H1 (cell line): Measurements from ENCODE around the gene CNPY2. TPM values are rescaled to one million over a fixed set of nuclear protein-coding genes. Genes with fewer than 3 reads are reported as not detected.

ENCODE experiments used
- EGR1 ChIP-seq: IDR thresholded peaks from 2 replicates; pipeline ENCODE4 v1.6.1; 2011; ENCODE audit warnings: low read depth, low read length, borderline replicate concordance
- HDAC2 ChIP-seq, 2 experiments: fragments of 300-600 bp in 1 of 2; sonication (generic) in 1 of 2; IDR thresholded peaks; 2 replicates each; pipeline ENCODE4 v1.6.1; 2011 to 2012; ENCODE audit warnings: low read depth in 2 of 2, low read length in 2 of 2, mild to moderate bottlenecking in 2 of 2, moderate library complexity in 2 of 2, borderline replicate concordance in 1 of 2, inconsistent platforms in 1 of 2
- HDAC6 ChIP-seq: IDR thresholded peaks from one replicate; pipeline ENCODE4 v1.7.1; 2012; ENCODE audit warnings: low read depth, mild to moderate bottlenecking, inconsistent platforms, low read length, moderate library complexity
- KDM4A ChIP-seq: IDR thresholded peaks from one replicate; pipeline ENCODE4 v1.7.1; 2012; ENCODE audit warnings: low read depth, mild to moderate bottlenecking, moderate library complexity, low read length, inconsistent platforms; ENCODE audit not compliant: severe bottlenecking
- polyA plus RNA-seq, 7 experiments: library from polyadenylated mRNA; depleted of rRNA in 3 of 7; stranded (reverse) in 5 of 7; unstranded in 2 of 7; fragments of >200 nt in 5 of 7; fragments of 200-250 nt in 2 of 7; gene quantifications; 1 replicate in 5 of 7; 2 replicates in 1 of 7; 4 replicates in 1 of 7; pipeline versions ENCODE4 v1.2.1 to v1.2.3, GENCODE V29; 2011 to 2013; ENCODE audit warnings: missing spikeins in 2 of 7, mixed read lengths in 2 of 7
- small RNA-seq: library from polyadenylated mRNA; stranded (forward); fragments of <200 nt; extraction: miRNeasy Mini kit (QIAGEN cat#:217004); gene quantifications from one replicate; pipeline ENCODE3, GENCODE V24; 2013; ENCODE audit not compliant: insufficient read depth
- total RNA-seq: library from RNA; stranded (reverse); fragmentation: NEBNext Ultra II Directional; extraction: Animal tissue kit (Norgen Biotek cat#: 25700); gene quantifications from 2 replicates; pipeline ENCODE4 v1.2.1, GENCODE V29; 2021

Gene CNPY2
- total and polyA plus RNA-seq, 2 of the 8 experiments (the other 6 are each of a cell fraction or from before 2014, with no cell fraction given): 203 to 281 TPM

- TF ChIP-seq KDM4A: no peak
- no peak for TF ChIP-seq EGR1
- no peak for TF ChIP-seq HDAC2 (IDR thresholded peaks at IDR 0.05; ENCODE audit: borderline replicate concordance in 1 of 2, low read depth in 2 of 2, low read length in 2 of 2)
- no peak for TF ChIP-seq HDAC6
Measured at GRCh38 chr12:56260380-56260779, 55.4 kb downstream of the CNPY2 start (continued).

Small RNA genes lying within 50 kb of the gene (small RNA-seq; reads per million reads assigned to genes)
- not detected for gene RNU7-40P

Other genes starting within 250 kb of the CNPY2 start
- gene ERBB3, start 235.8 kb downstream of the CNPY2 start, total RNA-seq: 49.2 and 52.4 TPM in 2 replicates
- gene ERBB3, start 235.8 kb downstream of the CNPY2 start, polyA plus RNA-seq (2011; rRNA removed): 33.9 and 43.4 TPM in 2 replicates
- 237 and 242 TPM in 2 replicates for gene PA2G4, start 211.4 kb downstream of the CNPY2 start, total RNA-seq
- gene PA2G4, start 211.4 kb downstream of the CNPY2 start, polyA plus RNA-seq (2011; rRNA removed): 100 and 159 TPM in 2 replicates
- gene RPL41, start 199.4 kb downstream of the CNPY2 start, total RNA-seq: 4,440 and 4,619 TPM in 2 replicates
- gene RPL41, start 199.4 kb downstream of the CNPY2 start, polyA plus RNA-seq (2011; rRNA removed): 10,552 and 16,488 TPM in 2 replicates
- 11.2 and 12.5 TPM in 2 replicates for gene ZC3H10, start 197.7 kb downstream of the CNPY2 start, total RNA-seq
- 4.0 and 5.1 TPM in 2 replicates for gene ZC3H10, start 197.7 kb downstream of the CNPY2 start, polyA plus RNA-seq (2011; rRNA removed)
- 85.1 and 86.9 TPM in 2 replicates for gene ESYT1, start 187.7 kb downstream of the CNPY2 start, total RNA-seq
- 165 and 174 TPM in 2 replicates for gene ESYT1, start 187.7 kb downstream of the CNPY2 start, polyA plus RNA-seq (2011; rRNA removed)
- 162 and 163 TPM in 2 replicates for gene MYL6B, start 163.4 kb downstream of the CNPY2 start, total RNA-seq
- 146 and 202 TPM in 2 replicates for gene MYL6B, start 163.4 kb downstream of the CNPY2 start, polyA plus RNA-seq (2011; rRNA removed)
- 1,130 and 1,137 TPM in 2 replicates for gene MYL6, start 157.6 kb downstream of the CNPY2 start, total RNA-seq
- 1,664 and 2,279 TPM in 2 replicates for gene MYL6, start 157.6 kb downstream of the CNPY2 start, polyA plus RNA-seq (2011; rRNA removed)
- gene SMARCC2, start 126.5 kb downstream of the CNPY2 start, total RNA-seq: 66.3 and 78.5 TPM in 2 replicates
- gene SMARCC2, start 126.5 kb downstream of the CNPY2 start, polyA plus RNA-seq (2011; rRNA removed): 33.9 and 40.5 TPM in 2 replicates
- 55.0 and 55.5 TPM in 2 replicates for gene RNF41, start 94.1 kb downstream of the CNPY2 start, total RNA-seq
- gene RNF41, start 94.1 kb downstream of the CNPY2 start, polyA plus RNA-seq (2011; rRNA removed): 98.6 and 127 TPM in 2 replicates
- 56.1 and 58.1 TPM in 2 replicates for gene NABP2, start 91.6 kb downstream of the CNPY2 start, total RNA-seq
- gene NABP2, start 91.6 kb downstream of the CNPY2 start, polyA plus RNA-seq (2011; rRNA removed): 59.8 and 67.5 TPM in 2 replicates
- gene SLC39A5, start 85.9 kb downstream of the CNPY2 start, total RNA-seq: 0.25 TPM in 1 of 2 replicates, not detected in the other
- gene SLC39A5, start 85.9 kb downstream of the CNPY2 start, polyA plus RNA-seq (2011; rRNA removed): 0.27 and 0.75 TPM in 2 replicates
- gene ANKRD52, start 57.6 kb downstream of the CNPY2 start, total RNA-seq: 34.1 and 36.3 TPM in 2 replicates
- gene ANKRD52, start 57.6 kb downstream of the CNPY2 start, polyA plus RNA-seq (2011; rRNA removed): 14.0 and 20.7 TPM in 2 replicates
- 21.8 and 22.8 TPM in 2 replicates for gene COQ10A, start 49.0 kb downstream of the CNPY2 start, total RNA-seq
- 39.5 and 42.9 TPM in 2 replicates for gene COQ10A, start 49.0 kb downstream of the CNPY2 start, polyA plus RNA-seq (2011; rRNA removed)
- 238 and 243 TPM in 2 replicates for gene CS, start 15.7 kb downstream of the CNPY2 start, total RNA-seq
- gene CS, start 15.7 kb downstream of the CNPY2 start, polyA plus RNA-seq (2011; rRNA removed): 82.4 and 96.6 TPM in 2 replicates
- 30.5 and 36.7 TPM in 2 replicates for gene PAN2, start 18.0 kb upstream of the CNPY2 start, total RNA-seq
- 29.6 and 37.1 TPM in 2 replicates for gene PAN2, start 18.0 kb upstream of the CNPY2 start, polyA plus RNA-seq (2011; rRNA removed)
- gene IL23A, start 22.9 kb upstream of the CNPY2 start, total RNA-seq: 1.4 and 2.3 TPM in 2 replicates
- gene IL23A, start 22.9 kb upstream of the CNPY2 start, polyA plus RNA-seq (2011; rRNA removed): 2.6 and 3.6 TPM in 2 replicates
- 42.4 and 44.7 TPM in 2 replicates for gene STAT2, start 44.1 kb upstream of the CNPY2 start, total RNA-seq
- gene STAT2, start 44.1 kb upstream of the CNPY2 start, polyA plus RNA-seq (2011; rRNA removed): 37.1 and 39.9 TPM in 2 replicates
- gene APOF, start 46.9 kb upstream of the CNPY2 start, total RNA-seq: not detected in 2 replicates
- not detected in 2 replicates for gene APOF, start 46.9 kb upstream of the CNPY2 start, polyA plus RNA-seq (2011; rRNA removed)
- 86.7 and 88.7 TPM in 2 replicates for gene TIMELESS, start 133.4 kb upstream of the CNPY2 start, total RNA-seq
- gene TIMELESS, start 133.4 kb upstream of the CNPY2 start, polyA plus RNA-seq (2011; rRNA removed): 17.1 and 19.9 TPM in 2 replicates
- 0.19 TPM in 1 of 2 replicates, not detected in the other for gene MIP, start 138.7 kb upstream of the CNPY2 start, total RNA-seq
- gene MIP, start 138.7 kb upstream of the CNPY2 start, polyA plus RNA-seq (2011; rRNA removed): 0.05 and 0.13 TPM in 2 replicates
- gene SPRYD4, start 152.6 kb upstream of the CNPY2 start, total RNA-seq: 4.0 and 4.3 TPM in 2 replicates
- gene SPRYD4, start 152.6 kb upstream of the CNPY2 start, polyA plus RNA-seq (2011; rRNA removed): 4.9 and 5.3 TPM in 2 replicates
- gene GLS2, start 172.2 kb upstream of the CNPY2 start, total RNA-seq: 14.5 and 16.9 TPM in 2 replicates
- 20.1 and 22.5 TPM in 2 replicates for gene GLS2, start 172.2 kb upstream of the CNPY2 start, polyA plus RNA-seq (2011; rRNA removed)
- 25.5 and 31.3 TPM in 2 replicates for gene RBMS2, start 205.8 kb upstream of the CNPY2 start, total RNA-seq
- gene RBMS2, start 205.8 kb upstream of the CNPY2 start, polyA plus RNA-seq (2011; rRNA removed): 9.6 TPM in 2 replicates